PFSK-1 (cell line): Measurements from ENCODE around the gene KLHL11.

Source experiments
- FOXP2 ChIP-seq: optimal IDR thresholded peaks from 2 replicates; pipeline ENCODE3; 2011; ENCODE audit warnings: borderline replicate concordance, control low read depth, inconsistent platforms; ENCODE audit not compliant: insufficient read depth; ENCODE audit errors: extremely low read length, extremely low read depth
- POLR2AphosphoS5 ChIP-seq: IDR thresholded peaks from 2 replicates; pipeline ENCODE4 v1.6.1; 2012; ENCODE audit warnings: low read depth, mild to moderate bottlenecking, control low read depth, low read length, moderate library complexity
- SIN3A ChIP-seq: IDR thresholded peaks from 2 replicates; pipeline ENCODE4 v1.6.1; 2012; ENCODE audit warnings: mild to moderate bottlenecking, low read length, moderate library complexity, borderline replicate concordance; ENCODE audit not compliant: insufficient read depth
- TAF1 ChIP-seq: IDR thresholded peaks from 2 replicates; pipeline ENCODE4 v1.6.1; 2012; ENCODE audit warnings: low read length, control low read depth, borderline replicate concordance; ENCODE audit not compliant: insufficient read depth
- TF ChIP-seq, protein P1 (sequence below), 2 experiments: IDR thresholded peaks; 2 replicates each; pipeline versions ENCODE4 v1.6.1 to v1.8.0; 2011 to 2012; ENCODE audit warnings: low read depth in 2 of 2, low read length in 2 of 2, control low read depth in 1 of 2, inconsistent platforms in 1 of 2, mild to moderate bottlenecking in 1 of 2, moderate library complexity in 1 of 2; ENCODE audit not compliant: insufficient read depth in 1 of 2

KLHL11 gene

DNA sequence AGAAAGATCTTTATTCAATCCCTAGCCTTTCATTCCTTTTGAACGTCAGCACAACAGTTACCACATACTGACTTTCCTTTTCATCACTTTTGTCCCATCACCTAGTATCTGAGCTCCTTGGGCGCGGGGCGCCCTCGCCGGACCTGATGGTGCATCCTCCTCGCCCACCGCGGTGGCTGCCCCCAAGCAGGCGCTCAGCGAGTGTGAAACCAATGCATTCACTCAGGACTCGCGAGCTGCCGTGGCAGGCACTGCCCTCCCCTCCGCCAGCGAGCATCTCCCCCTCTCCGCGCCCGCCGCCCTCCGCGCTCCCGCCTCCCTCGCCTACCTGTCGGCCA, 756 bp downstream of the KLHL11 start:
- TF ChIP-seq SIN3A (no peak), FOXP2 (no peak), TAF1 (no peak), POLR2AphosphoS5 (no peak)
- TF ChIP-seq, protein P1, sequence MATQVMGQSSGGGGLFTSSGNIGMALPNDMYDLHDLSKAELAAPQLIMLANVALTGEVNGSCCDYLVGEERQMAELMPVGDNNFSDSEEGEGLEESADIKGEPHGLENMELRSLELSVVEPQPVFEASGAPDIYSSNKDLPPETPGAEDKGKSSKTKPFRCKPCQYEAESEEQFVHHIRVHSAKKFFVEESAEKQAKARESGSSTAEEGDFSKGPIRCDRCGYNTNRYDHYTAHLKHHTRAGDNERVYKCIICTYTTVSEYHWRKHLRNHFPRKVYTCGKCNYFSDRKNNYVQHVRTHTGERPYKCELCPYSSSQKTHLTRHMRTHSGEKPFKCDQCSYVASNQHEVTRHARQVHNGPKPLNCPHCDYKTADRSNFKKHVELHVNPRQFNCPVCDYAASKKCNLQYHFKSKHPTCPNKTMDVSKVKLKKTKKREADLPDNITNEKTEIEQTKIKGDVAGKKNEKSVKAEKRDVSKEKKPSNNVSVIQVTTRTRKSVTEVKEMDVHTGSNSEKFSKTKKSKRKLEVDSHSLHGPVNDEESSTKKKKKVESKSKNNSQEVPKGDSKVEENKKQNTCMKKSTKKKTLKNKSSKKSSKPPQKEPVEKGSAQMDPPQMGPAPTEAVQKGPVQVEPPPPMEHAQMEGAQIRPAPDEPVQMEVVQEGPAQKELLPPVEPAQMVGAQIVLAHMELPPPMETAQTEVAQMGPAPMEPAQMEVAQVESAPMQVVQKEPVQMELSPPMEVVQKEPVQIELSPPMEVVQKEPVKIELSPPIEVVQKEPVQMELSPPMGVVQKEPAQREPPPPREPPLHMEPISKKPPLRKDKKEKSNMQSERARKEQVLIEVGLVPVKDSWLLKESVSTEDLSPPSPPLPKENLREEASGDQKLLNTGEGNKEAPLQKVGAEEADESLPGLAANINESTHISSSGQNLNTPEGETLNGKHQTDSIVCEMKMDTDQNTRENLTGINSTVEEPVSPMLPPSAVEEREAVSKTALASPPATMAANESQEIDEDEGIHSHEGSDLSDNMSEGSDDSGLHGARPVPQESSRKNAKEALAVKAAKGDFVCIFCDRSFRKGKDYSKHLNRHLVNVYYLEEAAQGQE (IDR thresholded peaks at IDR 0.05; ENCODE audit: insufficient read depth in 1 of 2, low read depth in 2 of 2, low read length in 2 of 2) = no peak

DNA sequence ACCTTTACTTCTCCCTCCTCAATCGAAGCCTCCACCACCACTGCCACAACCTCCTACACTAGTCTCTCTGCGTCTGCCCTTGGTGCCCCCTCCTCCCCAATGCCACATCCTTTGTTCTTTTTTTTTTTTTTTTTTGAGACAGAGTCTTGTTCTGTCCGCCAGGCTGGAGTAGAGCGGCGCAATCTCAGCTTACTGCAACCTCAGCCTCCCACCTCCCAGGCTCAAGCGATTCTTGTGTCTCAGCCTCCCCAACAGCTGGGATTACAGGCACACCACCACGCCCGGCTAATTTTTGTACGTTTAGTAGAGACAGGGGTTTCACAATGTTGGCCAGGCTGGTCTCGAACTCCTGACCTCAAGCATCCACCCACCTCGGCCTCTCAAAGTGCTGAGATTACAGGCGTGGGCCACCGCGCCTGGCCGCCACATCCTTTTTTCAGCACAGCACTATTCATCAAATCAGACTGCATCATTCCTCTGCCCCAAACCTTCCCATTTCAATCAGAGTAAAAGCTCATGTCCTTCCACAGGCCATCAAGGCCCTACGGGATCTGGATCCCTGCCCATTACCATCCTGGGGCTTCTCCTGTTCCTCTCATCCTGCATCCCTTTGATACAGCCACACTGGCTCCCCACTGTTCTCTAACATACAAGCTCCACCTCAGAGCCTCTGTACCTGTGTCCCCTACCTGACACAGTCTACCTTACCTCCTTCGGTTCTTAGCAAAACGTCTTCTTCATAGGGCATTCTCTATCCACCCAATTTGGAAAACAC, 2.0 kb downstream of the KLHL11 start:
- TF ChIP-seq TAF1 (no peak), SIN3A (no peak), FOXP2 (no peak), POLR2AphosphoS5 (no peak)
- TF ChIP-seq, protein P1 (IDR thresholded peaks at IDR 0.05; ENCODE audit: insufficient read depth in 1 of 2, low read depth in 2 of 2, low read length in 2 of 2) = no peak

DNA sequence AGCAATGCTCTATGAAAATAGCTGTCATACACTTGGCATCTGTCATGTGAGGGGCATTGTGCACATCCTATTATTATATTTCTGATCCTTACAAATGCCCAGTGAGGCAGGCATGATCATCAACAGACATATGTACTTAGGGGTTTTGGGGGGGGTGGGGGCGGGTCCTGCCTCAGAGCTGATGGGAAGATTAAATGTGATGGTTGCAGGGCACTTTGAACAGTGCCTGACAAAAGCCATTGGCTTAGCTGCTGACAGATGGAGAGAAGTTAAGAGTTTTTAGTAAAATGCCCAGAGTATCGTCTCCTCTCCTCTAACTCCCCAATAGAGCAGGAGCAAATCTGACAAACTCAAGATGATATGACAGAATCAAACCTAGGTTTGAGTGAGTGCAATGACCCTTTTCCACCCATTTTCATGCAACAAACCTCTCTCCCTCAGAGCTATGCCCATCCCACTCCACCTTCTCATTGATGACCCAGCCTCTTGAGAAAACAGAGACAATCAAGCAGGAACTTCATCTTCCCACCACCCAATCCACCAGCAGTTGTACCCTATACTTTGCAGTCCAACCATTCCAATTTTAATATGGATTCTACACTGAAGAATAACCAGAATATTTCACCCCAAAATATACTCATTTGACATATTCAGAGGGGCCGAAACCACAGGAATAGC, 4.8 kb downstream of the KLHL11 start:
- TF ChIP-seq TAF1 = no peak
- no peak for TF ChIP-seq FOXP2
- no peak for TF ChIP-seq SIN3A
- no peak for TF ChIP-seq POLR2AphosphoS5
- TF ChIP-seq, protein P1 (IDR thresholded peaks at IDR 0.05; ENCODE audit: insufficient read depth in 1 of 2, low read depth in 2 of 2, low read length in 2 of 2) = no peak

DNA sequence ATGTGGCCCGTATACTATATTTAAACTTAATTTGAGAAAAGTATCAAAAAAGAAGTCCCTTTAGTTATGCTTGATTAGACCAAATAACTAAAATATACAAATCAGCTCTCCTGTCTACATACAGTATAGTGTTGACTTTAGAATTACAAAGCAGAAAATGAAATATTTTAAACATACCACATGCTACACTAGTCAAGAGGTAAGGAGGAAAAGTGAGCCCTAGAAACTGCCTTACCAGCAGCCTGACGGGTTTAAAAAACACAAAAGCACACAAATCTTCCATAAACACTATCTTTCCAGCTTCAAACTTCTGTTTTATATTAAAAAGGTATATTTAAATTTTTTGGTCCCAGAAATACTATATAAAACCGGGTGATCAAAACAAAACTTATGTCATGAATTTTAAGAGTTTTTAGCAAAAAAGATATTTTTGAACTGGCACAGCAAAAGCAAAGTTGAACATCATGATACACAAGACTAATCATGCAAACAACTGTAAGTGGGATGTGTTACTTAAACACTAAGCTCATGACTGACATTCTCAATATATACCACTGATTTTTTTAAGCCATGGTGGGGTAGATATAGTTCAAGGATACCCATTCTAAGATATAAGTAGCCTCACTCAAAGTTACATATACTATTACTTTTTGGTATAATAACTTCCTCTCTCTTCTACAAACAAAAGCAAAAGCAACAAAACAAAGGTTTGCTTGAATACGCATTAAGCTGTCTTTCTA, 15.8 kb downstream of the KLHL11 start:
- TF ChIP-seq POLR2AphosphoS5 (no peak), TAF1 (no peak), SIN3A (no peak), FOXP2 (no peak)
- TF ChIP-seq, protein P1 (IDR thresholded peaks at IDR 0.05; ENCODE audit: insufficient read depth in 1 of 2, low read depth in 2 of 2, low read length in 2 of 2) = no peak
